Measurements from ENCODE around the gene USE1. TPM values are rescaled to one million over a fixed set of nuclear protein-coding genes. Genes with fewer than 3 reads are reported as not detected.

USE1 gene
- total and polyA plus RNA-seq, 9 of the 15 experiments (the other 6 are each of a cell fraction or from before 2014, with no cell fraction given) = 17.3 to 52.4 (median 34.0) TPM

GRCh38 chr19:17246681-17247425 is 31.7 kb downstream of the USE1 start (continued):
- TF ChIP-seq, protein P1, sequence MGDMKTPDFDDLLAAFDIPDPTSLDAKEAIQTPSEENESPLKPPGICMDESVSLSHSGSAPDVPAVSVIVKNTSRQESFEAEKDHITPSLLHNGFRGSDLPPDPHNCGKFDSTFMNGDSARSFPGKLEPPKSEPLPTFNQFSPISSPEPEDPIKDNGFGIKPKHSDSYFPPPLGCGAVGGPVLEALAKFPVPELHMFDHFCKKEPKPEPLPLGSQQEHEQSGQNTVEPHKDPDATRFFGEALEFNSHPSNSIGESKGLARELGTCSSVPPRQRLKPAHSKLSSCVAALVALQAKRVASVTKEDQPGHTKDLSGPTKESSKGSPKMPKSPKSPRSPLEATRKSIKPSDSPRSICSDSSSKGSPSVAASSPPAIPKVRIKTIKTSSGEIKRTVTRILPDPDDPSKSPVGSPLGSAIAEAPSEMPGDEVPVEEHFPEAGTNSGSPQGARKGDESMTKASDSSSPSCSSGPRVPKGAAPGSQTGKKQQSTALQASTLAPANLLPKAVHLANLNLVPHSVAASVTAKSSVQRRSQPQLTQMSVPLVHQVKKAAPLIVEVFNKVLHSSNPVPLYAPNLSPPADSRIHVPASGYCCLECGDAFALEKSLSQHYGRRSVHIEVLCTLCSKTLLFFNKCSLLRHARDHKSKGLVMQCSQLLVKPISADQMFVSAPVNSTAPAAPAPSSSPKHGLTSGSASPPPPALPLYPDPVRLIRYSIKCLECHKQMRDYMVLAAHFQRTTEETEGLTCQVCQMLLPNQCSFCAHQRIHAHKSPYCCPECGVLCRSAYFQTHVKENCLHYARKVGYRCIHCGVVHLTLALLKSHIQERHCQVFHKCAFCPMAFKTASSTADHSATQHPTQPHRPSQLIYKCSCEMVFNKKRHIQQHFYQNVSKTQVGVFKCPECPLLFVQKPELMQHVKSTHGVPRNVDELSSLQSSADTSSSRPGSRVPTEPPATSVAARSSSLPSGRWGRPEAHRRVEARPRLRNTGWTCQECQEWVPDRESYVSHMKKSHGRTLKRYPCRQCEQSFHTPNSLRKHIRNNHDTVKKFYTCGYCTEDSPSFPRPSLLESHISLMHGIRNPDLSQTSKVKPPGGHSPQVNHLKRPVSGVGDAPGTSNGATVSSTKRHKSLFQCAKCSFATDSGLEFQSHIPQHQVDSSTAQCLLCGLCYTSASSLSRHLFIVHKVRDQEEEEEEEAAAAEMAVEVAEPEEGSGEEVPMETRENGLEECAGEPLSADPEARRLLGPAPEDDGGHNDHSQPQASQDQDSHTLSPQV (IDR thresholded peaks at IDR 0.05) = 0 out of 2 replicates have a peak, but pooled peaks have one; percentile 6
- TF ChIP-seq CBFA2T2 (conservative IDR thresholded peaks at IDR 0.05) (0 out of 2 replicates have a peak, but pooled peaks have one; percentile 1), CHD4 (IDR thresholded peaks at IDR 0.05; ENCODE audit: insufficient read depth, insufficient replicate concordance, low read depth, low read length, poor library complexity, severe bottlenecking) (peak; percentile 83), NR2C1 (IDR thresholded peaks at IDR 0.05) (peak; percentile 63; the same call in 1 of the 2 replicates), NR2C1 (tag; IDR thresholded peaks at IDR 0.05) (peak; percentile 64), ZKSCAN8 (CRISPR knock-in tag; IDR thresholded peaks at IDR 0.05) (peak; percentile 99), ESRRA (IDR thresholded peaks at IDR 0.05; ENCODE audit: borderline replicate concordance, low read depth) (0 out of 2 replicates have a peak, but pooled peaks have one; percentile 5), EGR1 (conservative IDR thresholded peaks at IDR 0.05) (peak; percentile 71), HNRNPLL (IDR thresholded peaks at IDR 0.05; ENCODE audit: low read depth, low read length, poor library complexity, severe bottlenecking) (peak; percentile 20), GTF2B (IDR thresholded peaks at IDR 0.05; ENCODE audit: extremely low read depth, insufficient read length) (no peak), MYC (IDR thresholded peaks at IDR 0.05; ENCODE audit: low read depth, low read length) (no peak), MYC (CRISPR knock-in tag; IDR thresholded peaks at IDR 0.05; ENCODE audit: borderline replicate concordance, low read depth) (0 out of 2 replicates have a peak, but pooled peaks have one; percentile 1), ZBTB7A (IDR thresholded peaks at IDR 0.05; ENCODE audit: borderline replicate concordance, control insufficient read depth, low read depth, low read length) (peak; percentile 56; the same call in 1 of the 2 replicates), PHF20 (IDR thresholded peaks at IDR 0.05; ENCODE audit: partially characterized antibody) (peak; percentile 57)
- TF ChIP-seq, protein P2, sequence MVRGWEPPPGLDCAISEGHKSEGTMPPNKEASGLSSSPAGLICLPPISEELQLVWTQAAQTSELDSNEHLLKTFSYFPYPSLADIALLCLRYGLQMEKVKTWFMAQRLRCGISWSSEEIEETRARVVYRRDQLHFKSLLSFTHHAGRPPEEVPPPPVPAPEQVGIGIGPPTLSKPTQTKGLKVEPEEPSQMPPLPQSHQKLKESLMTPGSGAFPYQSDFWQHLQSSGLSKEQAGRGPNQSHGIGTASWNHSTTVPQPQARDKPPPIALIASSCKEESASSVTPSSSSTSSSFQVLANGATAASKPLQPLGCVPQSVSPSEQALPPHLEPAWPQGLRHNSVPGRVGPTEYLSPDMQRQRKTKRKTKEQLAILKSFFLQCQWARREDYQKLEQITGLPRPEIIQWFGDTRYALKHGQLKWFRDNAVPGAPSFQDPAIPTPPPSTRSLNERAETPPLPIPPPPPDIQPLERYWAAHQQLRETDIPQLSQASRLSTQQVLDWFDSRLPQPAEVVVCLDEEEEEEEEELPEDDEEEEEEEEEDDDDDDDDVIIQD (CRISPR knock-in tag; IDR thresholded peaks at IDR 0.05) = 0 out of 2 replicates have a peak, but pooled peaks have one; percentile 37
- TF ChIP-seq, protein P3, sequence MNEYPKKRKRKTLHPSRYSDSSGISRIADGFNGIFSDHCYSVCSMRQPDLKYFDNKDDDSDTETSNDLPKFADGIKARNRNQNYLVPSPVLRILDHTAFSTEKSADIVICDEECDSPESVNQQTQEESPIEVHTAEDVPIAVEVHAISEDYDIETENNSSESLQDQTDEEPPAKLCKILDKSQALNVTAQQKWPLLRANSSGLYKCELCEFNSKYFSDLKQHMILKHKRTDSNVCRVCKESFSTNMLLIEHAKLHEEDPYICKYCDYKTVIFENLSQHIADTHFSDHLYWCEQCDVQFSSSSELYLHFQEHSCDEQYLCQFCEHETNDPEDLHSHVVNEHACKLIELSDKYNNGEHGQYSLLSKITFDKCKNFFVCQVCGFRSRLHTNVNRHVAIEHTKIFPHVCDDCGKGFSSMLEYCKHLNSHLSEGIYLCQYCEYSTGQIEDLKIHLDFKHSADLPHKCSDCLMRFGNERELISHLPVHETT (CRISPR knock-in tag; conservative IDR thresholded peaks at IDR 0.05 in 1 of 2, IDR thresholded peaks at IDR 0.05 in 1 of 2) = peak in 1 of 2 experiments; percentile 8; a peak in 1 of 4 replicates

Measured in K562 (cell line).